Smooth muscle cell (in vitro differentiated cells): Measurements from ENCODE around the gene GRM4. TPM values are rescaled to one million over a fixed set of nuclear protein-coding genes. Genes with fewer than 3 reads are reported as not detected.

Experiments
- DNase-seq: peaks from one replicate; lab custom pipeline; 2025; ENCODE audit not compliant: unreplicated experiment; lab: John Stamatoyannopoulos, UW
- H2AFZ ChIP-seq: fragments of 200-600 bp; sonication (generic); 2 replicates; pipeline ENCODE4 v1.6.0; 2016; ENCODE audit warnings: antibody characterized with exemption, low read depth, mild to moderate bottlenecking
- H3F3A ChIP-seq: fragments of 200-600 bp; sonication (generic); 2 replicates; pipeline ENCODE4 v1.6.0; 2017; ENCODE audit warnings: antibody characterized with exemption, low read depth
- H3K27ac ChIP-seq: fragments of 200-600 bp; sonication (generic); 2 replicates; pipeline ENCODE4 v1.5.1; 2016; ENCODE audit warnings: low read depth, mild to moderate bottlenecking
- H3K27me3 ChIP-seq: fragments of 200-600 bp; sonication (generic); 2 replicates; pipeline ENCODE4 v1.6.1; 2016; ENCODE audit warnings: low read depth, mild to moderate bottlenecking
- H3K36me3 ChIP-seq: fragments of 200-600 bp; sonication (generic); 2 replicates; pipeline ENCODE4 v1.5.1; 2016; ENCODE audit warnings: low read depth
- H3K4me1 ChIP-seq: fragments of 200-600 bp; sonication (generic); 2 replicates; pipeline ENCODE4 v1.5.1; 2016; ENCODE audit warnings: low read depth
- H3K4me2 ChIP-seq: fragments of 200-600 bp; sonication (generic); 2 replicates; pipeline ENCODE4 v1.6.0; 2016; ENCODE audit warnings: mild to moderate bottlenecking
- H3K4me3 ChIP-seq: fragments of 200-600 bp; sonication (generic); 2 replicates; pipeline ENCODE4 v1.5.1; 2016; ENCODE audit warnings: mild to moderate bottlenecking
- H3K79me2 ChIP-seq: fragments of 200-600 bp; sonication (generic); 2 replicates; pipeline ENCODE4 v1.6.0; 2016; ENCODE audit warnings: low read depth, mild to moderate bottlenecking
- H3K9ac ChIP-seq: fragments of 200-600 bp; sonication (generic); 2 replicates; pipeline ENCODE4 v1.6.0; 2016; ENCODE audit warnings: low read depth
- H3K9me3 ChIP-seq: fragments of 200-600 bp; sonication (generic); replicated peaks from 2 replicates; pipeline ENCODE4 v1.5.1; 2016; ENCODE audit warnings: low read depth
- H4K20me1 ChIP-seq: fragments of 200-600 bp; sonication (generic); 2 replicates; pipeline ENCODE4 v1.6.0; 2016; ENCODE audit warnings: low read depth
- WGBS: methylation state at CpG from one replicate; pipeline ENCODE4 v1.1.7; 2016; ENCODE audit warnings: low lambda C conversion rate; 5-methylcytosine and 5-hydroxymethylcytosine counted together
- polyA plus RNA-seq: library from polyadenylated mRNA; unstranded; fragments of >200 nt; fragmentation: Nextera tagmentation; extraction: Ambion mirVana; gene quantifications from 2 replicates; pipeline ENCODE4 v1.2.1, GENCODE V29; 2016
- total RNA-seq: library from RNA; depleted of rRNA; stranded (reverse); fragments of >200 nt; gene quantifications from 2 replicates; pipeline ENCODE4 v1.2.3, GENCODE V29; 2014
- TF ChIP-seq, protein P1 (sequence below): fragments of 200-600 bp; sonication (generic); IDR thresholded peaks from 2 replicates; pipeline ENCODE4 v1.5.1; 2017; ENCODE audit warnings: borderline replicate concordance, mild to moderate bottlenecking, antibody characterized with exemption; ENCODE audit not compliant: insufficient read depth, poor library complexity, severe bottlenecking

GRM4 gene
- total and polyA plus RNA-seq, 2 experiments from 2014 or later = 0.21 TPM; not detected in 1

DNA sequence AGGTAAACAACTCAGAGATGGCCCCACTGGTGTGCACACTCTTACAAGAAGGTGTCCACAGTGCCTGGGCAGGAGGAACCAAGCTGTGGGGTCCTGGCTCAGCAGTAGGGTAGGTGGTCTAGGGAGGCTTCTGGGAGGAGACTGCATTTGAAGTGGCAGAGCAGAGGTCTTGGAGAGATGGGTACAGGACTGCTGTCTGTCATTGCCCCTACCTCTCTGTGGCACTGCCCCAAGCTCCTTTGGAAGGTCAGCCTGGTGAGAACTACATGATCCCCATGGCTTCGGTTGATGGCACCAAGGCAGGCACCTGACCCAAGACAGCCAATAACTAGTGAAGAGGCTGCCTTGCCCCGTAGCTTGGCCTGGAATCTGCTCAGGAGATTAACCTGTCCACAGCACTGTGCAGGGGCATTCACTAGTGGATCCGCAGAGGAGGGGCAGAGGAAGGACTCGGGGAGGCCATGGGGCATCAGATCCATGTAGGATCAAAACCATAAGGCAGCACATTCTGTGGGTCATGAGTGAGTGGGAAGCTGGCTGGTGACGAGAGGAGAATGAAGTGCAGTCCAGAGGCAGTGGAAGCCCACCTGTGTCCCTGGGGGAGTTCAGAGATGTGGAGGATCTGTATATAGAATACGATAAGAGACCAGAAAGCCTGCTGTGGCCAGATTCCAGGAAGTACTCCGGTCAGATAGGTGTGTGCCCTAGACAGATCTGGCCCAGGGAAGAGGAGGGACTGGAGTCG lies 162.0 kb downstream of the GRM4 start:
- Histone ChIP-seq H3F3A (no peaks in the 10 kb centered on the region), H2AFZ (no peak overlapping the region), H3K36me3 (no peaks in the 10 kb centered on the region), H4K20me1 (no peaks in the 10 kb centered on the region), H3K9ac (no peak overlapping the region), H3K4me1 (no peaks in the 10 kb centered on the region), H3K79me2 (no peaks in the 10 kb centered on the region), H3K4me3 (no peak overlapping the region), H3K4me2 (no peak overlapping the region), H3K27me3 (no peaks in the 10 kb centered on the region), H3K27ac (no peak overlapping the region), H3K9me3 (no peaks in the 10 kb centered on the region)
- TF ChIP-seq, protein P1, sequence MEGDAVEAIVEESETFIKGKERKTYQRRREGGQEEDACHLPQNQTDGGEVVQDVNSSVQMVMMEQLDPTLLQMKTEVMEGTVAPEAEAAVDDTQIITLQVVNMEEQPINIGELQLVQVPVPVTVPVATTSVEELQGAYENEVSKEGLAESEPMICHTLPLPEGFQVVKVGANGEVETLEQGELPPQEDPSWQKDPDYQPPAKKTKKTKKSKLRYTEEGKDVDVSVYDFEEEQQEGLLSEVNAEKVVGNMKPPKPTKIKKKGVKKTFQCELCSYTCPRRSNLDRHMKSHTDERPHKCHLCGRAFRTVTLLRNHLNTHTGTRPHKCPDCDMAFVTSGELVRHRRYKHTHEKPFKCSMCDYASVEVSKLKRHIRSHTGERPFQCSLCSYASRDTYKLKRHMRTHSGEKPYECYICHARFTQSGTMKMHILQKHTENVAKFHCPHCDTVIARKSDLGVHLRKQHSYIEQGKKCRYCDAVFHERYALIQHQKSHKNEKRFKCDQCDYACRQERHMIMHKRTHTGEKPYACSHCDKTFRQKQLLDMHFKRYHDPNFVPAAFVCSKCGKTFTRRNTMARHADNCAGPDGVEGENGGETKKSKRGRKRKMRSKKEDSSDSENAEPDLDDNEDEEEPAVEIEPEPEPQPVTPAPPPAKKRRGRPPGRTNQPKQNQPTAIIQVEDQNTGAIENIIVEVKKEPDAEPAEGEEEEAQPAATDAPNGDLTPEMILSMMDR = no peak
- DNase-seq = no peak
- 89% methylated on average over 8 of the region's 8 CpGs for WGBS

GRCh38 chr6:33983109-33983716 lies 162.7 kb downstream of the GRM4 start:
- no peaks in the 10 kb centered on the region for H3K9me3 ChIP-seq
- 83% methylated on average over 13 of the region's 13 CpGs for WGBS
- no peaks in the 10 kb centered on the region for H3F3A ChIP-seq
- no peak overlapping the region for H3K27ac ChIP-seq
- H3K27me3 ChIP-seq = no peaks in the 10 kb centered on the region
- H3K4me2 ChIP-seq = no peak overlapping the region
- H4K20me1 ChIP-seq = no peaks in the 10 kb centered on the region
- H3K79me2 ChIP-seq = no peaks in the 10 kb centered on the region
- no peak for DNase-seq
- no peak overlapping the region for H3K4me3 ChIP-seq
- no peaks in the 10 kb centered on the region for H3K36me3 ChIP-seq
- H3K9ac ChIP-seq = no peak overlapping the region
- no peak overlapping the region for H2AFZ ChIP-seq
- TF ChIP-seq, protein P1 = no peak
- no peaks in the 10 kb centered on the region for H3K4me1 ChIP-seq

DNA sequence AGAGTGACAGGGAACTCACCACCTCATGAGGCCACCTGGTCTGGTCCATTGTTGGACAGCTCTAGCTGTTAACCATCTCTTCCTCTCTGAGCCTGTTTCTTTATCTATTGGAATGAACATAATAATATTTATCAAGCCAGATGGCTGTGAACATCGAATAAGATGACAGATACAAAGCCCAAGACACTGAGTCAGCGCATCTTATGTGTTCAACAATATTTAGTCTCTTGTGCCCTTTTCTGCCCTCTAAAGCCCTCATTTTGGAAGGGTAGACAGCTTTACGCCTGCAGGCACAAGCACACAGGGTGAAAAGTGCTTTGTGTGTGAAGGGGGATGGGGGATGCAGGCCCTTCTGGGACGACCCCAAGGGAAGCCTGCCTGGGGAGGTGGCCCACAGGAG lies 164.0 kb downstream of the GRM4 start:
- no peaks in the 10 kb centered on the region for H3K9me3 ChIP-seq
- H2AFZ ChIP-seq = no peak overlapping the region
- no peaks in the 10 kb centered on the region for H3F3A ChIP-seq
- H3K4me1 ChIP-seq = no peaks in the 10 kb centered on the region
- no peaks in the 10 kb centered on the region for H4K20me1 ChIP-seq
- DNase-seq = no peak
- 80% methylated on average over 4 of the region's 4 CpGs for WGBS
- no peaks in the 10 kb centered on the region for H3K36me3 ChIP-seq
- no peak overlapping the region for H3K4me3 ChIP-seq
- no peak overlapping the region for H3K4me2 ChIP-seq
- H3K9ac ChIP-seq = no peak overlapping the region
- TF ChIP-seq, protein P1 = no peak
- H3K79me2 ChIP-seq = no peaks in the 10 kb centered on the region
- H3K27ac ChIP-seq = no peak overlapping the region
- H3K27me3 ChIP-seq = peaks cover 5% of the 10 kb centered on the region
